WTC11 (cell line): ENCODE data around the gene HDC. TPM values are rescaled to one million over a fixed set of nuclear protein-coding genes. Genes with fewer than 3 reads are reported as not detected.

Experiments used
- ATAC-seq: fragments of 200-7000 bp; cut with Tn5 transposase; 2 replicates; pipeline ENCODE4 v1.10.0; 2021; ENCODE audit warnings: mild to moderate bottlenecking, moderate library complexity
- CTCF ChIA-PET: fragments of 300-600 bp; sonication (Branson Sonifier 250); formaldehyde crosslinking; loops from one replicate; lab custom pipeline; 2021; ENCODE audit warnings: antibody characterized with exemption; lab: Charles Lee
- POLR2A ChIA-PET: fragments of 350-600 bp; sonication (Branson Sonifier 250); formaldehyde crosslinking; loops from one replicate; lab custom pipeline; 2021; ENCODE audit warnings: antibody characterized with exemption; lab: Charles Lee
- DNase-seq: peaks from one replicate; pipeline ENCODE4 v3.0.0; 2021; ENCODE audit warnings: low spot score
- H3K27ac Mint-ChIP-seq: 2 replicates; pipeline ENCODE4 v1.8.0; 2021; ENCODE audit warnings: mixed read lengths
- H3K27me3 Mint-ChIP-seq: 2 replicates; pipeline ENCODE4 v1.8.0; 2021; ENCODE audit warnings: low read depth, mild to moderate bottlenecking, moderate library complexity, mixed read lengths
- H3K36me3 Mint-ChIP-seq: 2 replicates; pipeline ENCODE4 v1.8.0; 2021; ENCODE audit warnings: mixed read lengths
- H3K4me1 Mint-ChIP-seq: 2 replicates; pipeline ENCODE4 v1.8.0; 2022; ENCODE audit warnings: mixed read lengths
- H3K4me3 Mint-ChIP-seq: 2 replicates; pipeline ENCODE4 v1.8.0; 2021; ENCODE audit warnings: mild to moderate bottlenecking, moderate library complexity, mixed read lengths
- H3K9me3 Mint-ChIP-seq: 2 replicates; pipeline ENCODE4 v1.8.0; 2021; ENCODE audit warnings: mixed read lengths
- AFF4 ChIP-seq: sonication (generic); formaldehyde crosslinking; IDR thresholded peaks from 2 replicates; pipeline ENCODE4 v1.8.1; 2023; ENCODE audit warnings: mild to moderate bottlenecking, missing genetic modification reagents, borderline replicate concordance
- CREB1 ChIP-seq: sonication (generic); formaldehyde crosslinking; IDR thresholded peaks from 2 replicates; pipeline ENCODE4 v1.8.0; 2023; ENCODE audit warnings: mild to moderate bottlenecking, missing genetic modification reagents
- CTCF ChIP-seq: fragments of 200-600 bp; IDR thresholded peaks from 2 replicates; pipeline ENCODE4 v1.8.0; 2022; ENCODE audit warnings: antibody characterized with exemption
- ELF4 ChIP-seq: sonication (generic); formaldehyde crosslinking; IDR thresholded peaks from 2 replicates; pipeline ENCODE4 v1.8.1; 2022; ENCODE audit warnings: low read depth, mild to moderate bottlenecking, moderate library complexity, missing genetic modification reagents
- FOXP4 ChIP-seq: sonication (generic); formaldehyde crosslinking; IDR thresholded peaks from 2 replicates; pipeline ENCODE4 v1.8.0; 2022; ENCODE audit warnings: mild to moderate bottlenecking, missing genetic modification reagents
- GABPB1 ChIP-seq: sonication (generic); formaldehyde crosslinking; IDR thresholded peaks from 2 replicates; pipeline ENCODE4 v1.8.1; 2023; ENCODE audit warnings: mild to moderate bottlenecking, missing genetic modification reagents
- HMGXB4 ChIP-seq: sonication (generic); formaldehyde crosslinking; IDR thresholded peaks from 2 replicates; pipeline ENCODE4 v1.8.1; 2023; ENCODE audit warnings: mild to moderate bottlenecking, moderate library complexity, missing genetic modification reagents
- IRF2 ChIP-seq: sonication (generic); formaldehyde crosslinking; IDR thresholded peaks from 2 replicates; pipeline ENCODE4 v1.8.0; 2022; ENCODE audit warnings: low read depth, missing genetic modification reagents, borderline replicate concordance
- JAZF1 ChIP-seq: fragments of 250-450 bp; sonication (Bioruptor Pico); IDR thresholded peaks from 2 replicates; pipeline ENCODE4 v1.9.0; 2021; ENCODE audit warnings: moderate library complexity, mild to moderate bottlenecking, inconsistent platforms
- RORB ChIP-seq: fragments of 250-450 bp; sonication (Bioruptor Pico); IDR thresholded peaks from 2 replicates; pipeline ENCODE4 v1.9.0; 2021; ENCODE audit warnings: mild to moderate bottlenecking
- ZMAT4 ChIP-seq: fragments of 250-450 bp; sonication (Bioruptor Pico); IDR thresholded peaks from 2 replicates; pipeline ENCODE4 v1.9.0; 2021; ENCODE audit warnings: mild to moderate bottlenecking
- ZNF317 ChIP-seq: sonication (generic); formaldehyde crosslinking; IDR thresholded peaks from 2 replicates; pipeline ENCODE4 v1.8.1; 2023; ENCODE audit warnings: low read depth, mild to moderate bottlenecking, moderate library complexity, missing genetic modification reagents, borderline replicate concordance
- ZNF396 ChIP-seq: fragments of 250-450 bp; sonication (Bioruptor Pico); IDR thresholded peaks from 2 replicates; pipeline ENCODE4 v1.8.0; 2021; ENCODE audit warnings: mild to moderate bottlenecking, moderate library complexity, borderline replicate concordance
- ZNF416 ChIP-seq: fragments of 250-450 bp; sonication (Bioruptor Pico); IDR thresholded peaks from 2 replicates; pipeline ENCODE4 v1.9.0; 2021; ENCODE audit warnings: mild to moderate bottlenecking, inconsistent platforms
- ZNF512 ChIP-seq: sonication (generic); formaldehyde crosslinking; IDR thresholded peaks from 2 replicates; pipeline ENCODE4 v1.8.1; 2022; ENCODE audit warnings: missing genetic modification reagents, borderline replicate concordance
- total RNA-seq: library from RNA; stranded (reverse); gene quantifications from 3 replicates; pipeline ENCODE4 v1.2.3, GENCODE V29; 2021
- TF ChIP-seq, protein P1 (sequence below): fragments of 250-450 bp; sonication (Bioruptor Pico); IDR thresholded peaks from 2 replicates; pipeline ENCODE4 v2.1.2; 2022; ENCODE audit warnings: mild to moderate bottlenecking, moderate library complexity
- TF ChIP-seq, protein P2 (sequence below): fragments of 250-450 bp; sonication (Bioruptor Pico); conservative IDR thresholded peaks from 2 replicates; pipeline ENCODE4 v1.9.0; 2021; ENCODE audit warnings: mild to moderate bottlenecking
- TF ChIP-seq, protein P3 (sequence below): sonication (generic); formaldehyde crosslinking; conservative IDR thresholded peaks from 2 replicates; pipeline ENCODE4 v1.8.1; 2022; ENCODE audit warnings: mild to moderate bottlenecking, missing genetic modification reagents

HDC gene
- total RNA-seq, 1 experiment from 2014 or later = not detected

- Mint-ChIP-seq H3K36me3 (no peaks in the 10 kb centered on the region), H3K27me3 (no peaks in the 10 kb centered on the region; the same call in 1 of the 2 replicates), H3K9me3 (no peaks in the 10 kb centered on the region), H3K4me1 (peaks cover 3% of the 10 kb centered on the region; the same call in 1 of the 2 replicates)
- ChIA-PET POLR2A (no interaction called here), CTCF (interaction anchor here (0.6 to 1.9 kb wide), 2 partner anchors 9 kb away, joined by 3 to 6 read pairs; no protein-coding TSS in a partner anchor)
- DNase-seq (no peak), ATAC-seq (no peak)
- TF ChIP-seq HMGXB4 (CRISPR knock-in tag) = no peak
- no peak for TF ChIP-seq IRF2 (CRISPR knock-in tag)
- TF ChIP-seq, protein P1, sequence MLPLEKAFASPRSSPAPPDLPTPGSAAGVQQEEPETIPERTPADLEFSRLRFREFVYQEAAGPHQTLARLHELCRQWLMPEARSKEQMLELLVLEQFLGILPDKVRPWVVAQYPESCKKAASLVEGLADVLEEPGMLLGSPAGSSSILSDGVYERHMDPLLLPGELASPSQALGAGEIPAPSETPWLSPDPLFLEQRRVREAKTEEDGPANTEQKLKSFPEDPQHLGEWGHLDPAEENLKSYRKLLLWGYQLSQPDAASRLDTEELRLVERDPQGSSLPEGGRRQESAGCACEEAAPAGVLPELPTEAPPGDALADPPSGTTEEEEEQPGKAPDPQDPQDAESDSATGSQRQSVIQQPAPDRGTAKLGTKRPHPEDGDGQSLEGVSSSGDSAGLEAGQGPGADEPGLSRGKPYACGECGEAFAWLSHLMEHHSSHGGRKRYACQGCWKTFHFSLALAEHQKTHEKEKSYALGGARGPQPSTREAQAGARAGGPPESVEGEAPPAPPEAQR (CRISPR knock-in tag) = no peak
- no peak for TF ChIP-seq ZNF512 (CRISPR knock-in tag)
- TF ChIP-seq RORB (CRISPR knock-in tag) = no peak
- TF ChIP-seq ZNF416 (CRISPR knock-in tag) = no peak
- no peak for TF ChIP-seq ZMAT4
- TF ChIP-seq ELF4 (CRISPR knock-in tag) = no peak
- TF ChIP-seq ZNF396 (CRISPR knock-in tag) = no peak
- TF ChIP-seq, protein P2, sequence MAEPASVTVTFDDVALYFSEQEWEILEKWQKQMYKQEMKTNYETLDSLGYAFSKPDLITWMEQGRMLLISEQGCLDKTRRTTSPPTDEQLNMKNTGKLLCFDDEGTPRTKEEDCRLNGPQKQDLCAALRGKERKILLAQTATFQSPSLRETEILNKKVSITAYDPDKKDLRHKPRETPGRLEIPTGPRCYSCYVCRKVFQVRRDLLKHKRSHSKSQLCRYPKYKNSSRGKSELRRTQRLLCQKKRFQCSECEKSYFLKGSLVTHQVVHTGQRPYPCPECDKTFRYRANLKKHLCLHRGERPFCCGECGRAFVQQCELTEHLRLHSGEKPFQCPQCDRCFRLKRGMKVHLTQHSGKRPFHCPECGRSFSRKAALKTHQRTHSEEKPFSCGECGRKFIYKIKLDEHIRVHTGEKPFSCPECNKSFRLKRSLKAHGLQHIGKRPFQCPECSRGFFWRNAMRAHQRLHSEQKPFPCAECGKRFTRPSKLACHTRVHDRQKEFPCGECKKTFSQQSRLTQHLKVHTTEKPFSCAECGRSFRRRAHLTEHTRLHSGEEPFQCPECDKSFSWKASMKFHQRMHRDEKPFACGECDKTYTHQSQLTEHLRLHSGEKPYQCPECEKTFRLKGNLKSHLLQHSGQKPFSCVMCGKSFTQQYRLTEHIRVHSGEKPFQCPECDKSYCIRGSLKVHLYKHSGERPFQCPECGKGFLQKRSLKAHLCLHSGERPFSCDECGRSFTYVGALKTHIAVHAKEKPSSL (CRISPR knock-in tag) = no peak
- no peak for TF ChIP-seq GABPB1 (CRISPR knock-in tag)
- no peak for TF ChIP-seq ZNF317 (CRISPR knock-in tag)
- TF ChIP-seq, protein P3, sequence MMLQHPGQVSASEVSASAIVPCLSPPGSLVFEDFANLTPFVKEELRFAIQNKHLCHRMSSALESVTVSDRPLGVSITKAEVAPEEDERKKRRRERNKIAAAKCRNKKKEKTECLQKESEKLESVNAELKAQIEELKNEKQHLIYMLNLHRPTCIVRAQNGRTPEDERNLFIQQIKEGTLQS (CRISPR knock-in tag) = no peak
- TF ChIP-seq JAZF1 (CRISPR knock-in tag) = no peak
- TF ChIP-seq CREB1 (CRISPR knock-in tag) = no peak
- TF ChIP-seq CTCF = no peak
- no peak for TF ChIP-seq AFF4 (CRISPR knock-in tag)
- TF ChIP-seq FOXP4 (CRISPR knock-in tag) = no peak
- TF ChIP-seq, all 79 proteins: peak for 0
- Mint-ChIP-seq H3K4me3 (no peak overlapping the region), H3K27ac (no peak overlapping the region)
Observed at GRCh38 chr15:50250760-50251394, 14.6 kb downstream of the HDC start.
